KOPT-K1 (cell line): Measurements from ENCODE around the gene TOM1L2.

ENCODE experiments used
- H3K27ac ChIP-seq: fragments of 200-600 bp; sonication (generic); 2 replicates; pipeline ENCODE4 v1.5.1; 2016; ENCODE audit warnings: antibody characterized with exemption, mild to moderate bottlenecking, low read depth, low read length; ENCODE audit not compliant: poor library complexity, severe bottlenecking
- H3K36me3 ChIP-seq: fragments of 200-600 bp; sonication (generic); 2 replicates; pipeline ENCODE4 v1.5.1; 2017; ENCODE audit warnings: antibody characterized with exemption, mild to moderate bottlenecking, low read length, moderate library complexity; ENCODE audit not compliant: insufficient read depth
- H3K9me3 ChIP-seq: fragments of 200-600 bp; sonication (generic); 2 replicates; pipeline ENCODE4 v1.5.1; 2017; ENCODE audit warnings: antibody characterized with exemption, low read length, mild to moderate bottlenecking; ENCODE audit not compliant: insufficient read depth, poor library complexity, severe bottlenecking

The TOM1L2 gene

GRCh38 chr17:17934214-17934613 is 38.0 kb downstream of the TOM1L2 start:
- Histone ChIP-seq H3K36me3 (no peaks in the 10 kb centered on the region), H3K27ac (no peak overlapping the region), H3K9me3 (no peaks in the 10 kb centered on the region)

- H3K36me3 ChIP-seq = no peaks in the 10 kb centered on the region
- no peaks in the 10 kb centered on the region for H3K9me3 ChIP-seq
- no peak overlapping the region for H3K27ac ChIP-seq
These were observed 38.4 kb downstream of the TOM1L2 start for GRCh38 chr17:17933775-17934174.

- Histone ChIP-seq H3K9me3 (no peaks in the 10 kb centered on the region), H3K27ac (no peak overlapping the region), H3K36me3 (no peaks in the 10 kb centered on the region)
These were observed 41.0 kb downstream of the TOM1L2 start for GRCh38 chr17:17931159-17931558.

GRCh38 chr17:17930674-17931073 is 41.5 kb downstream of the TOM1L2 start:
- H3K36me3 ChIP-seq = no peaks in the 10 kb centered on the region
- H3K27ac ChIP-seq = no peak overlapping the region
- H3K9me3 ChIP-seq = no peaks in the 10 kb centered on the region

- H3K36me3 ChIP-seq = no peaks in the 10 kb centered on the region
- no peaks in the 10 kb centered on the region for H3K9me3 ChIP-seq
- H3K27ac ChIP-seq = no peak overlapping the region
These were observed 42.4 kb downstream of the TOM1L2 start for GRCh38 chr17:17929655-17930380.

- H3K27ac ChIP-seq = no peak overlapping the region
- no peaks in the 10 kb centered on the region for H3K36me3 ChIP-seq
- no peaks in the 10 kb centered on the region for H3K9me3 ChIP-seq
These were observed 43.6 kb downstream of the TOM1L2 start for GRCh38 chr17:17928398-17929287.

GRCh38 chr17:17926840-17927449 is 45.3 kb downstream of the TOM1L2 start:
- no peak overlapping the region for H3K27ac ChIP-seq
- H3K36me3 ChIP-seq = no peaks in the 10 kb centered on the region
- H3K9me3 ChIP-seq = no peaks in the 10 kb centered on the region

- no peaks in the 10 kb centered on the region for H3K36me3 ChIP-seq
- H3K27ac ChIP-seq = no peak overlapping the region
- no peaks in the 10 kb centered on the region for H3K9me3 ChIP-seq
These were observed 46.2 kb downstream of the TOM1L2 start for GRCh38 chr17:17926036-17926435.

- Histone ChIP-seq H3K27ac (no peak overlapping the region), H3K9me3 (no peaks in the 10 kb centered on the region), H3K36me3 (no peaks in the 10 kb centered on the region)
These were observed 47.3 kb downstream of the TOM1L2 start for GRCh38 chr17:17924857-17925250.

GRCh38 chr17:17924131-17924856 is 47.9 kb downstream of the TOM1L2 start:
- H3K27ac ChIP-seq = no peak overlapping the region
- no peaks in the 10 kb centered on the region for H3K9me3 ChIP-seq
- no peaks in the 10 kb centered on the region for H3K36me3 ChIP-seq

- H3K27ac ChIP-seq = no peak overlapping the region
- no peaks in the 10 kb centered on the region for H3K9me3 ChIP-seq
- no peaks in the 10 kb centered on the region for H3K36me3 ChIP-seq
These were observed 50.1 kb downstream of the TOM1L2 start for GRCh38 chr17:17922070-17922614.

- no peaks in the 10 kb centered on the region for H3K9me3 ChIP-seq
- no peaks in the 10 kb centered on the region for H3K36me3 ChIP-seq
- H3K27ac ChIP-seq = no peak overlapping the region
These were observed 50.8 kb downstream of the TOM1L2 start for GRCh38 chr17:17921192-17922069.

GRCh38 chr17:17919169-17920107 is 52.8 kb downstream of the TOM1L2 start:
- Histone ChIP-seq H3K36me3 (no peaks in the 10 kb centered on the region), H3K27ac (no peak overlapping the region), H3K9me3 (no peaks in the 10 kb centered on the region)
